HG03045 (cell line): ENCODE data around the gene H2BW2.
"Not testable (repeated sequence)": the region's sequence is repeated elsewhere in the genome, so short reads cannot be mapped to it uniquely, and the experiment has no call there.

Source experiments
- ATAC-seq: cut with Tn5 transposase; IDR thresholded peaks from one replicate; pipeline ENCODE4 v1.9.1; 2021; ENCODE audit warnings: mild to moderate bottlenecking, moderate library complexity; ENCODE audit not compliant: unreplicated experiment

The H2BW2 gene

DNA sequence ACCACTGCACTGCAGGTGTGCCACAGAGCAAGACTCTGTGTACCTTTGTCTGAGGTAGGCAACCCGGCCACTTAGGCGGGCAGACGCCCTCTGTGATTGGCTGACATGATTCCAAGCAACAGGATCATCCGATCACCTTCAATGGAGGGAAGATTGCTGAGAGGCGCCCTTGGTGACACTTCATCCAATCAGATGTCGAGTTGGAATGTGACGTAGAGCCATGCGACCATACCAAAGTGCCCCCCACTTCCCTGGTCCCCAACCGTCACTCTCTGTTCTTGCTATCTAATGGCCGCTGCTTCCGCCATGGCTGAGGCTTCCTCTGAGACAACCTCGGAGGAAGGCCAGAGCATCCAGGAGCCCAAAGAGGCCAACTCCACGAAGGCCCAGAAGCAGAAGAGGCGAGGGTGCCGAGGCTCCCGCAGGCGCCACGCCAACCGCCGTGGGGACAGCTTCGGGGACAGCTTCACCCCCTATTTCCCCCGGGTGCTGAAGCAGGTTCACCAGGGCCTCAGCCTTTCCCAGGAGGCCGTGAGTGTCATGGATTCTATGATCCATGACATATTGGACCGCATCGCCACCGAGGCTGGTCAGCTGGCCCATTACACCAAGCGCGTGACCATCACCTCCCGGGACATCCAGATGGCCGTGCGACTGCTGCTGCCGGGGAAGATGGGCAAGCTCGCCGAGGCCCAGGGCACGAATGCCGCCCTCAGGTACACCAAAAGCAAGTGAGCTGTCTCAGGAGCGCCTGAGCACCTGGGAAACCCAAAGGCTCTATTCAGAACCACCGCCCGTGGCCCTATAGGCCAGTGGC is at the start of gene H2BW2:
Gene H2BW2, plus strand, starts transcription at position 268 of the 817 bp plus-strand sequence. Its CDS starts 39 bp downstream, at position 307.
- ATAC-seq, result no peak

DNA sequence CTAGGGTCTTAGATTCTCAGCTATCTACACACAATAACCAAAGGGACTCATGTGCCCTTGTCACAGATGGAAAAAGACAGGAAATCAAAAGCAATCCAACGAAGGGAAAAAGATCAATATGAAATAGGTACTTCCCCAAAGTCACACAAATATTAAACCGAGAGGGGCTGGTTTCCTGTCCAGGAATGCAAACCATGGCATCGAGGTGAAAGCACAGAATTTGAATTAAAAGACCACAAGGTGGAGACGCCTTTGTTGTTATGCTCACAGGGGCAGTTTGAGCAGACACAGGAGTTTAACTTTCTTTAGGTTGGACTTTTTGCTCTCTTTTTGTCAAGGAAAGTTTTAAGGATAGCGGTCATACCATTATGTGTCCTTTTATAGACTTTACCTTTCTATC is 40.5 kb upstream of the H2BW2 start:
- no peak for ATAC-seq

GRCh38 chrX:104008831-104009230 is 30.9 kb upstream of the H2BW2 start:
- ATAC-seq, result no peak

DNA sequence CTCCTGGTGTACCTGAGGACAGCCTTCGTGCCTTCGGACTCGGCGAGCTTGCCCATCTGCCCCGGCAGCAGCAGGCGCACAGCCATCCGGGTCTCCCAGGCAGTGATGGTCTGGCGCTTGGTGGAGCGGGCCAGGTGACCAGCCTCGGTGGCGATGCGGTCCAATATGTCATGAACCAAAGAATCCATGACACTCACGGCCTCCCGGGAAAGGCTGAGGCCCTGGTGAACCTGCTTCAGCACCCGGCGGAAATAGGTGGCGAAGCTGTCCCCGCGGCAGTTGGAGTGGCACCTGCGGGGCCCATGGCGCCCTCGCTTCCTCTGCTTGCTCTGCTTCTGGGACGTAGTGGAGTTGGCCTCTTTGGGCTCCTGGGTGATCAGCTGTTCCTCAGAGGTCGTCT is 26.6 kb upstream of the H2BW2 start:
- no peak for ATAC-seq

DNA sequence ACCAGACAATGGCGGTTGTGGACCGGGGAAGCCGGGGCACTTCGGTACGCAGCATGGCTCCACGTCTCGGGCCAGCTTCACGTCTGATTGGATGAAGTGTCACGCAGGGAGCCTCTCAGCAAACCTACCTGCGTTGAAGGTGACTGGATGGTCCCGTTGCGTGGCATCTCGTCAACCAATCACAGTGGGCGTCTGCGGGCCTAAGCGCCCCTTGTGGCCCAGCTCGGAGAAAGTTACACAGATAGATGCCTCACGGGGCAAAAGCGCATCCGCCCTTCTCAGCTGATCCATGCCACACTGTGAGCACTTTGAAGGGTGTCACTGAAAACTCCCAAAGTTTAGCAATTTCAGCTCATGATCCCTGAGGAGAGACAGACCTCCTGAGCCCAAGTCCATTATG is 26.1 kb upstream of the H2BW2 start, which contains the start of gene H2BW1:
Gene H2BW1, minus strand, starts transcription at position 103 of the 400 bp plus-strand sequence. CDS start 132 bp downstream, outside the sequence.
- ATAC-seq, result no peak

DNA sequence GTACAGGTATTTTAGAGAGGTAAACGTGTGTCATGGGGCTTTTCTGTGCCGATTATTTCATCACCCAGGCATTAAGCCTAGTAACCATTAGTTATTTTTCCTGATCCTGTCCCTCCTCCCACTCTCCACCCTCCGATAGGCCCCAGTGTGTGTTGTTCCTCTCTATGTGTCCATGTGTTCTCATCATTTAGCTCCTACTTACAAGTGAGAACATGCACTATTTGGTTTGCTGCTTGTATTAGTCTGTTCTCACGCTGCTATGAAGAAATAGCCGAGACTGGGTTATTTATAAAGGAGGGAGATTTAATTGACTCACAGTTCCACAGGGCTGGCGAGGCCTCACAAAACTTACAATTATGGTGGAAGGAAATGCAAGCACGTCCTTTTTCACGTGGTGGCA is 24.2 kb upstream of the H2BW2 start:
- ATAC-seq, result not testable (repeated sequence)

DNA sequence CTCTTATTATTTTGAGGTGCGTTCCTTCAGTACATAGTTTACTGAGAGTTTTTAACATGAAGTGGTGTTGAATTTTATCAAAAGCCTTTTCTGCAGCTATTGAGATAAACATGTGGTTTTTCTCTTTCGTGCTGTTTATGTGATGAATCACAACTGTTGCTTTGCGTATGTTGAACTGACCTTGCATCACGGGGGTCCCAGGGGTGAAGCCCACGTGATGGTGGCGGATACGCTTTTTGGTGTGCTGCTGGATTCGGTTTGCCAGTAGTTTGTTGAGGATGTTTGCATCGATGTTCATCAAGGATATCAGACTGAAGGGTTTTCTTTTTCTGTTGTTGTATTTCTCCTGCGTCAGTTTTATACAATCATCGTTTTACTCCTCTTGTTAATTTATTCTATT is 21.6 kb upstream of the H2BW2 start:
- ATAC-seq, result no peak

DNA sequence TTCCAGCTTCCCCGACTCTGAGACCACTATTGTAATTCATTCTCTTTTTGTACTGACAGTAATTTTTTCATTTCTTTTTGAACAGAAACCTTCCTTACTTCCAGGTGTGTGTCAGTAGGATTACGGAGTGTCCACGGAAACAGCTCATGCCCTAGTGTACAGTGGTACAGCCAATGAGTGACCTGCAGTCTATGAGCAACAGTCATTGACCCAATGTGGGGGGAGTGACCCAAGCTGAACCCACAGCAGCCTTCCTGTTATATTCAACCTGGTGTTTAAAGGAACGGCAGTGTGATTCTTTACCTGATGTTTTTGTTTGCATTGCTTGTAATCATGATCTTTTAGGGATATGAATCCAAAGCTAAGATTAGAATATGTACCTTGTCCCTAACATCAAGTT is 1.2 kb downstream of the H2BW2 start:
- ATAC-seq, result no peak

- ATAC-seq, result no peak
These were observed 5.9 kb downstream of the H2BW2 start for GRCh38 chrX:104045642-104046041.

- no peak for ATAC-seq
These were observed 7.4 kb downstream of the H2BW2 start for GRCh38 chrX:104047171-104047570.

DNA sequence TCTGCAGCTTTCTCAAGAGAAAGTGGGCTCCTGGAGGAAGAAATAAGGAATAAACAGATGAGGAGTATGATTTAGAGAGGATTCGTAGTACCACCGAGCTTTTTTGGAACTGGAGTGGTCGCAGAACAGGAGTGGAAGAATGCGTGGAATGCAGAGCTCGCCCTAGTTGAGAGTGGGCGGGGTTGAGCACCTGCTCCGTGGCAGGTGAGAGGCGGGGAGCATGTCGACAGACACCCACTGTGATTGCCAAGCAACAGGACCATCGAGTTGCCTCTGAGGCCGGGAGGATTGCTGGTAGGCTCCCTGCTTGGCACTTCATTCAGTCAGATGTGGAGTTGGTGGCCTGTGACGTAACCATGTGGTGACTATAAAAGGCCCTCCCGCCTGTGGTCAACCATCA is 15.2 kb downstream of the H2BW2 start:
- ATAC-seq, result not testable (repeated sequence)

DNA sequence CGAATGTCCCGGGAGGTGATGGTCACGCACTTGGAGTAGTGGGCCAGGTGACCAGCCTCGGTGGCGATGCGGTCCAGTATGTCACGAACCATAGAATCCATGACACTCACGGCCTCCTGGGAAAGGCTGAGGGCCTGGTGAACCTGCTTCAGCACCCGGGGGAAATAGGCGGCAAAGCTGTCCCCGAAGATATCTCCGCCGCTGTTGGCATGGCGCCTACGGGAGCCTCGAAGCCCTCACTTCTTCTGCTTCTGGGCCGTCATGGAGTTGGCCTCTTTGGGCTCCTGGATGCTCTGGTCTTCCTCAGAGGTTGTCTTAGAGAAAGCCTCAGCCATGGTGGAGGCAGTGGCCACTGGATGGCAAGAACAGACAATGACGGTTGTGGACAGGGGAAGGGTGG is 22.9 kb downstream of the H2BW2 start:
- ATAC-seq, result not testable (repeated sequence)

DNA sequence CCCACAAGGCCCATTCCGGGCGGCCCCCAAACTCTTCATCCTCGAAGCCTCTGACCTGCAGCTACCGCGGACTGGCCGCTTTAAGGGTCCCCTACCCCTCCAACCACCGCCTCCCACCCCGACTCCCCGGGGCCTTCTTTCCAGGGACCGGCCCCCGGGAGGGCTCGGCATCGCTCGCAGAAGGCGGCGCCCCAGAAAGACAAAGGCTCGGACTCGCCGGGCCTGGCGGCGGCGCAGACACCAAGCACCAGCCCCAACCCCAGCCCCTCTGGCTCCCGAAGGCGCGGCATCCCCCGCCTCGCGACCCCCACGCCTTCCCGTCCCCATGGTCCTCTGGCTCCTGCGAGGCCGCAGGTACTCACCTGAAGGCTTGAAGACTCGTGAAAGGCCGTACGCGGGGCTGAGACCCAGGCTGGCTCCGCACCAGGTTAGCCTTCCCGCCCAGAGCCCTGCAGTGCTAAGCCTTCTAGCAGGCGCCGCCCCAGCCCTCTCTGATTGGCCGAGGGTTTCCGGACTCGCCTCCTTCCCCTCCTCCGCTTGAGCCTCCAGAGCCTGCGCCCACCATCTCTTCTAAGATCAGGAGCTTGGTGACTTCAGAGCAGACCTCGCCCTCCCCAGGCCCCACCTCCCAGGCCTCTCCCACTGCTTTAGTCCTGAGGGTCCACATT is 36.2 kb downstream of the H2BW2 start, which contains the start of gene TMSB15C:
Gene TMSB15C, minus strand, starts transcription at position 459 of the 668 bp plus-strand sequence.
- peak; percentile 100 for ATAC-seq

- not testable (repeated sequence) for ATAC-seq
These were observed 38.1 kb downstream of the H2BW2 start for GRCh38 chrX:104077854-104078253.

DNA sequence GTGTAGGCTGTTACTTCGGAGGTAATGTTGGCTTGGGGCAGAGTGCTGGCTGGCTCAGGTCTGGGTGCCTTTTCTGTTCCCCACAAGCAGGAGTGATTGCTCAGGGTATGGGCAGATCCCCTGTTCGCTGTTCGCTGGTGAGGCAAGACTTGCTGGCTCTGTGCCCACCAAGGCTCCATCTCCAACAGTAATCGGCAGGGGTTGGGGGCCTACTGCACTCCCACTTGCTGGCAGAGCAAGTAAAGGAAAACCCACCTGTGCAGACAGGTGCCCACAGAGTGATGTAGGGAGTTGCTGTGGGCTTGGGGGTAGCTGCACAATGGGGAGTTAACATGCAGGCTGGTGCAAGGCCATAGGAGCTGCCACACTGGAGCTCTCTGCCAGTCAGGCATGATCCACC is 44.3 kb downstream of the H2BW2 start:
- ATAC-seq, result no peak

DNA sequence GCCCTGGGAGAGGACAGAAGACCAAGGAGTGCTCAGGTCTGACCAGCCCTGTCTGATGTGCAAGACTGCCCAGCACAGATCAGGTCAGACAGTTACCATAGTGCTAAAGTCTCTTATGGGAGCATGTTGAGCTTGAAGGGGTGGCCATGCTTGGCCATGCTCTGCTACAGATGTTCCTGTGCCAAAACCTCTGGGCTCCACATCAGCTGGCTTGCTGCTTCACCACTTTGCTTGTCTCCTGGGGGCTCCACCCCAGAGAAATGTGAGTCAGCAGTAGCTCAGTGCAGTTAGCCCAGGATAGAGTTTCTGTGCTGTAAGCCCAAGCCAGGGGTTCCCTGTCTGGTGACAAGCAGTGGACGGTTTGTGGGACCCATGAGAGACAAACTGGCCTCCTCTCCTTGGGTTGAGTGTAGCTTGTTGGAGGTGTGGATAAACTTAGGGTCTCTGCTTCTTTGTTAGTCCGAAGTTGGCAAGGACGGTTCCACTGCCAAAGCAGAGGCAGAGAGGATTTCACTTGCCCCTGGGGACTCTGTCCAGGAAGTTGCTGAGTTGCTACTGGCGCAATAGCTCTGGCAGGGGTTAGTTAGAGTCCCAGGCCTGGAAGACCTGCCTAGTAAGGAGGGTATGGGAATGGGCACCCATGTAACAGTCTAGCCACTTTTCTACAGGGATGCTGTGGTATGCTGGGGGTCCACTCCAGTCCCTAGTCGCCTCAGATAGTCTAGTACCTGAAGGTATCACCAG is 45.0 kb downstream of the H2BW2 start:
- ATAC-seq, result no peak

DNA sequence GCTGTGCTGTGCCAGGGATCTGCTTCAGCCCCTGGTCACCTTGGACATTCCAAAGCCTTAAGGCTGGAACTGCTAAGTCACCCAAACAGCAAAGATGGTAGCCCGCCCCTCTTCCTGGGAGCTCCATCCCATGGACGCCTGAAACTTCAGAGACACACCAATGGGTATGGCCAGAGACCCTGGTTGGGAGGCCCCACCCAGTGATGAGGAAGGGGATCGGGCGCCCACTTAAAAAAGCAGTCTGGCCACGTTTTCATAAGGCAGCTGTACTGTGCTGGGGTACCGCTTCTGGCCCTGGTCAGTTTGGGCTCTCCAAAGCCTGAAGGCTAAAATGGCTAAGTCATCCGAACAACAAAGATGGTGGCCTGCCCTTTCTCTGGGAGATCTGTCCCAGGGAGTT is 45.7 kb downstream of the H2BW2 start:
- no peak for ATAC-seq

- ATAC-seq, result no peak
These were observed 46.2 kb downstream of the H2BW2 start for GRCh38 chrX:104085919-104086318.
